Tongue (tissue), 2 donors: ENCODE results near the gene CCHCR1. TPM values are rescaled to one million over a fixed set of nuclear protein-coding genes. Genes with fewer than 3 reads are reported as not detected.
"Not testable (repeated sequence)": the region's sequence is repeated elsewhere in the genome, so short reads cannot be mapped to it uniquely, and the experiment has no call there.

Experiments used
- DNase-seq: peaks from one replicate; pipeline ENCODE4 v3.0.0-alpha.2; 2015
- total RNA-seq: library from RNA; depleted of rRNA; stranded (reverse); fragments of >200 nt; gene quantifications from one replicate; pipeline ENCODE4 v1.2.3, GENCODE V29; 2014

CCHCR1 gene
- total RNA-seq: 14.2 TPM

- DNase-seq: peak; percentile 10
These were observed at the start of gene CCHCR1 for GRCh38 chr6:31157513-31158139. TSS of gene CCHCR1 (minus strand) at chr6:31157802. CDS start at chr6:31157600, 202 bp downstream.

- no peak for DNase-seq
These were observed 48.0 kb upstream of the CCHCR1 start for GRCh38 chr6:31205638-31206037.

- no peak for DNase-seq
These were observed 47.1 kb upstream of the CCHCR1 start for GRCh38 chr6:31204751-31205145.

- DNase-seq: peak; percentile 19
These were observed 45.9 kb upstream of the CCHCR1 start for GRCh38 chr6:31203345-31203979.

- no peak for DNase-seq
These were observed 44.9 kb upstream of the CCHCR1 start for GRCh38 chr6:31202259-31203166.

GRCh38 chr6:31199105-31199452 lies 41.5 kb upstream of the CCHCR1 start:
- not testable (repeated sequence) for DNase-seq

GRCh38 chr6:31197559-31198305 lies 40.1 kb upstream of the CCHCR1 start:
- peak; percentile 88 for DNase-seq

GRCh38 chr6:31196251-31197022 lies 38.8 kb upstream of the CCHCR1 start:
- not testable (repeated sequence) for DNase-seq

- not testable (repeated sequence) for DNase-seq
These were observed 37.8 kb upstream of the CCHCR1 start for GRCh38 chr6:31195308-31195979.

- DNase-seq: no peak
These were observed 36.6 kb upstream of the CCHCR1 start for GRCh38 chr6:31194061-31194834.

GRCh38 chr6:31193206-31193605 lies 35.6 kb upstream of the CCHCR1 start:
- no peak for DNase-seq

GRCh38 chr6:31192431-31193105 lies 35.0 kb upstream of the CCHCR1 start:
- DNase-seq: peak; percentile 81

GRCh38 chr6:31190488-31190887 lies 32.9 kb upstream of the CCHCR1 start:
- no peak for DNase-seq

GRCh38 chr6:31189223-31189622 lies 31.6 kb upstream of the CCHCR1 start:
- not testable (repeated sequence) for DNase-seq

GRCh38 chr6:31187780-31188194 lies 30.2 kb upstream of the CCHCR1 start:
- DNase-seq: no peak

GRCh38 chr6:31186052-31186734 lies 28.6 kb upstream of the CCHCR1 start:
- no peak for DNase-seq

GRCh38 chr6:31185695-31186051 lies 28.1 kb upstream of the CCHCR1 start:
- DNase-seq: not testable (repeated sequence)

- DNase-seq: not testable (repeated sequence)
These were observed 26.3 kb upstream of the CCHCR1 start for GRCh38 chr6:31183859-31184258.

GRCh38 chr6:31183287-31183686 lies 25.7 kb upstream of the CCHCR1 start:
- DNase-seq: not testable (repeated sequence)
